Neutrophil (primary cell): Measurements from ENCODE around the gene ACSM5.

Source experiments
- H3K27ac ChIP-seq: fragments of 200-600 bp; sonication (generic); 2 replicates; pipeline ENCODE4 v1.5.1; 2016; ENCODE audit warnings: mild to moderate bottlenecking, moderate library complexity
- H3K27me3 ChIP-seq: fragments of 200-600 bp; sonication (generic); 2 replicates; pipeline ENCODE4 v1.6.0; 2016; ENCODE audit warnings: mild to moderate bottlenecking
- H3K36me3 ChIP-seq: fragments of 200-600 bp; sonication (generic); 2 replicates; pipeline ENCODE4 v1.5.1; 2017
- H3K4me1 ChIP-seq, 2 experiments: fragments of 200-600 bp in 1 of 2; sonication (generic) in 1 of 2; 1 replicate in 1 of 2; 2 replicates in 1 of 2; pipeline versions ENCODE4 v1.5.1 to v1.6.1; 2013 to 2016; ENCODE audit warnings: low read depth in 1 of 2, low read length in 1 of 2, mild to moderate bottlenecking in 1 of 2, moderate library complexity in 1 of 2; ENCODE audit not compliant: control insufficient read depth in 1 of 2, insufficient read depth in 1 of 2
- H3K4me3 ChIP-seq, 2 experiments: fragments of 200-600 bp in 1 of 2; sonication (generic) in 1 of 2; 1 replicate in 1 of 2; 2 replicates in 1 of 2; pipeline ENCODE4 v1.5.1; 2013 to 2016; ENCODE audit warnings: low read depth in 1 of 2, low read length in 1 of 2, mild to moderate bottlenecking in 1 of 2, moderate library complexity in 1 of 2
- H3K9me3 ChIP-seq: fragments of 200-600 bp; sonication (generic); 2 replicates; pipeline ENCODE4 v1.5.1; 2016
- TF ChIP-seq, protein P1 (sequence below): fragments of 200-600 bp; sonication (generic); IDR thresholded peaks from 2 replicates; pipeline ENCODE4 v1.5.1; 2016; ENCODE audit warnings: antibody characterized with exemption

Gene ACSM5

DNA sequence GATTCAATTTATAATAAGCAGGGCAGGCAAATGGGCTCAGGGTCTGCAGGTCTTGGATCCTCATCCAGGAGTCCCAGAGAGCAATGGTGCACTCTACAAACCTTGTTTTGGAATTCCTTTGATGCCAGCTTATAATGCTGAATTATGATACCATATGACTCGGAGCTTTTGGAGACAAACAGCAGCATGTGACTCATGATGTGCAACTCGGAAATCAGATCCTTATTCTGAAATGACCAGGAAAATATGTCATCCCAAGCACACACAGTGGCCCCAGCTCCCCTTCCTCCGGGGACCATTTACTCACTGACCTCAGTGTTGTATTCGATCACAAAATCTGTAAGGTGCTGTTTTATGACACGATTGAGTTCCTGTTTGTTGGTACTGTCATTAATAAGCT, 36.6 kb upstream of the ACSM5 start:
- Histone ChIP-seq H3K27ac (no peak overlapping the region), H3K9me3 (no peaks in the 10 kb centered on the region)
- TF ChIP-seq, protein P1, sequence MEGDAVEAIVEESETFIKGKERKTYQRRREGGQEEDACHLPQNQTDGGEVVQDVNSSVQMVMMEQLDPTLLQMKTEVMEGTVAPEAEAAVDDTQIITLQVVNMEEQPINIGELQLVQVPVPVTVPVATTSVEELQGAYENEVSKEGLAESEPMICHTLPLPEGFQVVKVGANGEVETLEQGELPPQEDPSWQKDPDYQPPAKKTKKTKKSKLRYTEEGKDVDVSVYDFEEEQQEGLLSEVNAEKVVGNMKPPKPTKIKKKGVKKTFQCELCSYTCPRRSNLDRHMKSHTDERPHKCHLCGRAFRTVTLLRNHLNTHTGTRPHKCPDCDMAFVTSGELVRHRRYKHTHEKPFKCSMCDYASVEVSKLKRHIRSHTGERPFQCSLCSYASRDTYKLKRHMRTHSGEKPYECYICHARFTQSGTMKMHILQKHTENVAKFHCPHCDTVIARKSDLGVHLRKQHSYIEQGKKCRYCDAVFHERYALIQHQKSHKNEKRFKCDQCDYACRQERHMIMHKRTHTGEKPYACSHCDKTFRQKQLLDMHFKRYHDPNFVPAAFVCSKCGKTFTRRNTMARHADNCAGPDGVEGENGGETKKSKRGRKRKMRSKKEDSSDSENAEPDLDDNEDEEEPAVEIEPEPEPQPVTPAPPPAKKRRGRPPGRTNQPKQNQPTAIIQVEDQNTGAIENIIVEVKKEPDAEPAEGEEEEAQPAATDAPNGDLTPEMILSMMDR = no peak

DNA sequence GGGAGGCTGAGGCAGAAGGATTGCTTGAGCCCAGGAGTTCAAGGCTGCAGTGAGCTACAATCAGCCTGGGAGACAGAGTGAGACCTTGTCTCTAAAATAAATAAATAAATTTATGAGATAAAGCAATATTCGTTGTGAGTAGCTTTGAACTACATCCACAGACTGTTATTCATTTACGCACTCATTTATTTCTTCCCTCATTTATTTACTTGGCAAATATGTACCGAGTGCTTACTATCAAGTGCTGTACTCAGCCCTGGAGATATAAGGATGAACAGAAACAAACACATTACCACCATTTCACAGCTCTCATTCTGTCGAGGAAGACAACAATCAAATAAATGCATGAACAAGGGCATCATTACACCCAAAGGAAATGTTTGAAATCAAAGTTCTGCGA, 32.2 kb upstream of the ACSM5 start:
- Histone ChIP-seq H3K27me3 (no peaks in the 10 kb centered on the region), H3K36me3 (no peaks in the 10 kb centered on the region), H3K4me1 (no peaks in the 10 kb centered on the region), H3K4me3 (no peak overlapping the region), H3K9me3 (no peaks in the 10 kb centered on the region), H3K27ac (no peak overlapping the region)
- TF ChIP-seq, protein P1 = no peak

More for the DNA sequence above, 36.6 kb upstream of the ACSM5 start:
- Histone ChIP-seq H3K27me3 (no peaks in the 10 kb centered on the region), H3K4me1 (no peaks in the 10 kb centered on the region), H3K36me3 (no peaks in the 10 kb centered on the region), H3K4me3 (no peak overlapping the region)

DNA sequence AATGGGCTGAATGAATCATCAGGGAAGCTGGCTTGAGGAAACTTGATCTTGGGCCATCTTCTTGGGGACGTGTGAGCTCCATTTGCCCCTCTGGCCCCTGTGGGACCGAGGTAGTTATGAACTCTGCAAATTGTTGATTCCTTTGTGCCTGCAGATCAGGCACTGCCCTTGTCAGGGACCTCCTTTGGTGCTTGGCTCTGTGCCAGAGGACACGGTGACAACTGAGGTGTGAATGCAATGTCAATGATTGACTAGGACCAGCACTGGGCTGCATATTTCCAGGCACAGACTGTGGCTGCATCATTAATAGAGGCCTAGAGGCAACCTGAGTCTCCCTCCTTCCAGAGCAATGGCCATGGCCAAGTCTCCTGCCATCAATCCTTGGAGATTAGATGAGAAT, 28.6 kb upstream of the ACSM5 start:
- TF ChIP-seq, protein P1 = no peak
- Histone ChIP-seq H3K27me3 (no peaks in the 10 kb centered on the region), H3K4me3 (no peak overlapping the region), H3K36me3 (no peaks in the 10 kb centered on the region), H3K4me1 (no peaks in the 10 kb centered on the region), H3K9me3 (no peaks in the 10 kb centered on the region), H3K27ac (no peak overlapping the region)

DNA sequence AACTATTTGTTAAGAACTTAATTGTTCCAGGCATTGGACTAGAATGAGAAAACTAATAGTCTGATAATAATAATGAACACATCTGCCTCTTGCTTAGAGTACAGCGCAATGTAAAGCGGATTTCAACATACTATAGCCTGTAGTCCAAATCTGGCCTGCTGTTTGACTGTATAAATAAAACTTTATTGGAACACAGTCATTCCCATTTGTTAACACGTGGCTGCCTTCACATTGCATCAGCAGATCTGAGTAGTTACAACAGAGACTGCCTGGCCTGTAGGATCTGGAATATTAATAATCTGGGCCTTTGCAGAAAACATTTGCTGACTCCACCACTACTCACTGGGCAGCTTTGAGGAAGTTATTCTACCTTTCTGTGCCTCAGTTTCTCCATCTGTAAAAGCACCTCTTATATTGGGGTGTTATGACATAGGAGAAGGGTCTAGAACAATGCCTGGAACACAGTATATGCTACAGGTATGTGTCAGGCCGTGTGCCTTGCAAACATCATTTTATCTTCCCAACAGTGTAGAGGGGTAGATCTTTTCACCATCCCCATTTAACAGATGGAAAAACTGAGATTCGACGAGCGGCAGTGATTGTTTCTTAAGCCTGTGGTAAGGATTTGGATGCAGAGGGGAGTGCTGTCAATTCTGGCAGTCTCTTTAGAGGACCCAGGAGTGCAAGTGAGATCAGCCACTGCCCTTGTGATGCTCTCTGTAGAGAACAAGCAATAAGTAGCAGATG, 27.0 kb upstream of the ACSM5 start:
- Histone ChIP-seq H3K36me3 (no peaks in the 10 kb centered on the region), H3K27me3 (peaks cover 14% of the 10 kb centered on the region), H3K27ac (no peak overlapping the region), H3K9me3 (no peaks in the 10 kb centered on the region), H3K4me3 (no peak overlapping the region), H3K4me1 (no peaks in the 10 kb centered on the region)
- TF ChIP-seq, protein P1 = no peak

DNA sequence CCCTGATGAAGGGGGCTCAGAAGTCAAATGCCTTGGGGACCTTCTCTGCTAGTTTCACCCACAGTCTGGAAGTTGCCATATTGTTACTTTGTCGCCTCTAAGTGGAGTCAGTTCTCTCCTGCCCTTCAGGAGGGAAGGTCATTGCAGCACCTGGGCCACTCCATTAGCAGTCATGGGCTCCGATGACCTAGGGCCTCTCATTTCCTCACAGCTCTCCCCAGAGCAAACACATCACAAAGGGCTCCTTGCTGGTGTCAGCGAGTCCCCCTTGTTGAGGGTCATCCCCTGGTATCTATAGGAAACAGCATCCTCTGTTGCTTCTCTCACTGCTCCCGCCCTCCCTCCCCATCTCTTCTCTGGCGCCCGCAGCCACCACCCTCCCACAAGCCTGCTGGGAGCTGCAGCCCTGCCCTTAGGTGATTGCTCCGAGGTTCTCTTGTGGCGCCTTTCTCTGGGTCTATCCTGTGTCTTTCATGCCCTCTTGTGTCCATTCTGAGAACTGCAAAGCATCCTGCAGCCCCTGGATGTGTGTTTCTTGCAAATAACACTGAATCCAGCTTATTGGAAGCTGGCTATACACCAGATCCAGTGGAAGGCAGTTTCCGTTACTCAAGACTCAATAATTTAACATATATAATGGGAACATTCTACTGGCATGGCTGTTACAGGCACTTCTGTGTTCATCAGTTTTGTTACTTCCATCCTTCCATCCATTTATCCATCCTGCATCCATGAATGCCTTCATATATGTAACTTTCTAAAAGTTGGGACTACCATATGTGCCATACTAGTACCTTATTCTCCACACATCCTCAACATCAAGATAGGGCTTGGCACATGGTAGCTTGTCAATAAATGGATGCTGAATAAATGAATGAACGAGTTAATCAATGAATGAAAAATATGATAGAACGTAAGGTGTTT, 26.0 kb upstream of the ACSM5 start:
- Histone ChIP-seq H3K36me3 (no peaks in the 10 kb centered on the region), H3K4me3 (no peak overlapping the region), H3K9me3 (no peaks in the 10 kb centered on the region), H3K4me1 (no peaks in the 10 kb centered on the region), H3K27me3 (peaks cover 19% of the 10 kb centered on the region), H3K27ac (no peak overlapping the region)
- TF ChIP-seq, protein P1 = no peak
